MM.1S (cell line): ENCODE results near the gene KRT78.
"Not testable (repeated sequence)": the region's sequence is repeated elsewhere in the genome, so short reads cannot be mapped to it uniquely, and the experiment has no call there.

ENCODE experiments used
- EZH2 ChIP-seq: fragments of 300-600 bp; sonication (generic); optimal IDR thresholded peaks from 2 replicates; pipeline ENCODE3; 2017; ENCODE audit warnings: low read depth, mild to moderate bottlenecking, antibody characterized with exemption, low read length, mixed read lengths
- TF ChIP-seq, protein P1 (sequence below): fragments of 300-600 bp; sonication (generic); IDR thresholded peaks from 2 replicates; pipeline ENCODE4 v1.5.1; 2016; ENCODE audit warnings: antibody characterized with exemption, low read length, mixed read lengths

DNA sequence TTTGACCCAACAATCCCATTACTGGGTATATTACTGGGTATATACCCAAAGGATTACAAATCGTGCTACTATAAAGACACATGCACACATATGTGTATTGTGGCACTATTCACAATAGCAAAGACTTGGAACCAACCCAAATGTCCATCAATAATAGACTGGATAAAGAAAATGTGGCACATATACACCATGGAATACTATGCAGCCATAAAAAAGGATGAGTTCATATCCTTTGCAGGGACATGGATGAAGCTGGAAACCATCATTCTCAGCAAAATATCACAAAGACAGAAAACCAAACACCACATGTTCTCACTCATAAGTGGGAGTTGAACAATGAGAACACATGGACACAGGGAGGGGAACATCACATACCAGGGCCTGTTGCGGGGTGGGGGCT lies 7.3 kb upstream of the KRT78 start:
- TF ChIP-seq, protein P1, sequence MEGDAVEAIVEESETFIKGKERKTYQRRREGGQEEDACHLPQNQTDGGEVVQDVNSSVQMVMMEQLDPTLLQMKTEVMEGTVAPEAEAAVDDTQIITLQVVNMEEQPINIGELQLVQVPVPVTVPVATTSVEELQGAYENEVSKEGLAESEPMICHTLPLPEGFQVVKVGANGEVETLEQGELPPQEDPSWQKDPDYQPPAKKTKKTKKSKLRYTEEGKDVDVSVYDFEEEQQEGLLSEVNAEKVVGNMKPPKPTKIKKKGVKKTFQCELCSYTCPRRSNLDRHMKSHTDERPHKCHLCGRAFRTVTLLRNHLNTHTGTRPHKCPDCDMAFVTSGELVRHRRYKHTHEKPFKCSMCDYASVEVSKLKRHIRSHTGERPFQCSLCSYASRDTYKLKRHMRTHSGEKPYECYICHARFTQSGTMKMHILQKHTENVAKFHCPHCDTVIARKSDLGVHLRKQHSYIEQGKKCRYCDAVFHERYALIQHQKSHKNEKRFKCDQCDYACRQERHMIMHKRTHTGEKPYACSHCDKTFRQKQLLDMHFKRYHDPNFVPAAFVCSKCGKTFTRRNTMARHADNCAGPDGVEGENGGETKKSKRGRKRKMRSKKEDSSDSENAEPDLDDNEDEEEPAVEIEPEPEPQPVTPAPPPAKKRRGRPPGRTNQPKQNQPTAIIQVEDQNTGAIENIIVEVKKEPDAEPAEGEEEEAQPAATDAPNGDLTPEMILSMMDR, result not testable (repeated sequence)
- TF ChIP-seq EZH2, result not testable (repeated sequence)
